ENCODE data around the gene SLC13A1.

DNA sequence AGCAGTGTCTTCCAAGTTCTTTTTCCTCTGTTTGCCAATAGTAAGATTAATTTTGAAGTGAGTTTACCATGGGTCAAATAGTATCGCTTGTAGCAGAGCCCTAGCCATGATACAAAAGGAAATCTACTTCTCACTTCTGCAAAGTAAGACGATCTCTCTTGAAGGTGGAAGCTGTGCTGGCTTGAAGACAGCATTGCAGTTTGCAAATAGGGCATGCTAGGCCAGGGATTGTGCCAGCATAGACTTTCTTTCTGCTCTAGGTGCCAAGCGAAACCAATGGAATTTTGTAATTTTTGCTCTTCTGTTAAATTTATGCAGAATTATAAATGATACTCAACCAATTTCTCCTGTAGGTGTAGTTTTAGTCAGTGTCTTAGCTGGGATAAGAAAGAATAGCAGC, 74.5 kb downstream of the SLC13A1 start:
- TF ChIP-seq EZH2 (IDR thresholded peaks at IDR 0.05), result no peak
- no peak for TF ChIP-seq POLR2AphosphoS5 (IDR thresholded peaks at IDR 0.05; ENCODE audit: borderline replicate concordance, low read depth, low read length)

Measured in SK-N-MC (cell line).